Endothelial cell of umbilical vein (primary cell): ENCODE measurements around the gene NUBP1. TPM values are rescaled to one million over a fixed set of nuclear protein-coding genes. Genes with fewer than 3 reads are reported as not detected.

Experiments used
- BruUV-seq: library from RNA; stranded (reverse); fragments of 400-500 nt; replicated peaks from 2 replicates; lab custom pipeline; 2021; lab: Mats Ljungman, UMichigan
- CTCF ChIA-PET: fragments of 300-600, 350-600 bp; sonication (Branson Sonifier 250); formaldehyde crosslinking; loops from one replicate; lab custom pipeline; 2021; ENCODE audit warnings: antibody characterized with exemption, inconsistent platforms; lab: Charles Lee
- POLR2A ChIA-PET: fragments of 300-600, 350-600 bp; sonication (Branson Sonifier 250); formaldehyde crosslinking; loops from one replicate; lab custom pipeline; 2021; ENCODE audit warnings: antibody characterized with exemption, inconsistent platforms; lab: Charles Lee
- DNase-seq: peaks from one replicate; pipeline ENCODE4 v3.0.0-alpha.2; 2011; ENCODE audit warnings: low read depth, low spot score
- FAIRE-seq: peaks from 2 replicates; lab custom pipeline; 2011; peaks lifted over from hg19 to GRCh38; lab: Jason Lieb, UNC
- H2AFZ ChIP-seq: 2 replicates; pipeline ENCODE4 v1.6.0; 2012; ENCODE audit warnings: low read depth, low read length, control low read depth, inconsistent platforms
- H3K27ac ChIP-seq: 2 replicates; pipeline ENCODE4 v1.5.1; 2011; ENCODE audit warnings: low read depth, mild to moderate bottlenecking, control low read depth, low read length, moderate library complexity; ENCODE audit not compliant: insufficient read depth
- H3K27me3 ChIP-seq, 2 experiments: 2 replicates each; pipeline versions ENCODE4 v1.6.0 to v1.6.1; 2011; ENCODE audit warnings: low read length in 2 of 2, mixed read lengths in 1 of 2; ENCODE audit not compliant: control insufficient read depth in 2 of 2, insufficient read depth in 2 of 2
- H3K36me3 ChIP-seq, 2 experiments: 2 replicates in 1 of 2; 3 replicates in 1 of 2; pipeline ENCODE4 v1.5.1; 2011; ENCODE audit warnings: low read length in 2 of 2, mild to moderate bottlenecking in 1 of 2, moderate library complexity in 1 of 2; ENCODE audit not compliant: control insufficient read depth in 2 of 2, insufficient read depth in 2 of 2; ENCODE audit errors: extremely low read depth in 1 of 2
- H3K4me1 ChIP-seq: 3 replicates; pipeline ENCODE4 v1.5.1; 2011; ENCODE audit warnings: mild to moderate bottlenecking, low read length; ENCODE audit not compliant: control insufficient read depth, insufficient read depth; ENCODE audit errors: extremely low read depth
- H3K4me2 ChIP-seq: 2 replicates; pipeline ENCODE4 v1.6.1; 2011; ENCODE audit warnings: low read length, control low read depth, mixed read lengths; ENCODE audit not compliant: insufficient read depth
- H3K4me3 ChIP-seq, 3 experiments: fragments of 200-600 bp in 1 of 3; sonication (generic), shearing (Covaris generic) in 1 of 3; replicated peaks in 1 of 3; 2 replicates each; pipeline ENCODE4 v1.5.1; 2011 to 2016; ENCODE audit warnings: control low read depth in 3 of 3, low read length in 3 of 3, mild to moderate bottlenecking in 2 of 3, inconsistent platforms in 1 of 3, low read depth in 1 of 3, moderate library complexity in 1 of 3; ENCODE audit not compliant: insufficient read depth in 1 of 3
- H3K79me2 ChIP-seq: 2 replicates; pipeline ENCODE4 v1.6.0; 2012; ENCODE audit warnings: low read length, inconsistent platforms; ENCODE audit not compliant: control insufficient read depth, insufficient read depth
- H3K9ac ChIP-seq: replicated peaks from 2 replicates; pipeline ENCODE3; 2011; ENCODE audit warnings: low read length, control low read depth; ENCODE audit not compliant: insufficient read depth; ENCODE audit errors: extremely low read depth
- H3K9me1 ChIP-seq: replicated peaks from 3 replicates; pipeline ENCODE4 v1.6.0; 2011; ENCODE audit warnings: mild to moderate bottlenecking, low read length; ENCODE audit not compliant: control insufficient read depth, insufficient read depth; ENCODE audit errors: extremely low read depth
- H3K9me3 ChIP-seq: replicated peaks from 2 replicates; pipeline ENCODE4 v1.5.1; 2012; ENCODE audit warnings: low read length, inconsistent platforms; ENCODE audit not compliant: control insufficient read depth, insufficient read depth
- H4K20me1 ChIP-seq: replicated peaks from 2 replicates; pipeline ENCODE3; 2011; ENCODE audit warnings: mild to moderate bottlenecking, low read length; ENCODE audit not compliant: control insufficient read depth, insufficient read depth; ENCODE audit errors: extremely low read depth
- CTCF ChIP-seq, 2 donors: IDR thresholded peaks; 1 replicate in 1 of 2; 2 replicates in 1 of 2; pipeline ENCODE4 v1.5.1; 2011; ENCODE audit warnings: low read length in 2 of 2, mild to moderate bottlenecking in 2 of 2, moderate library complexity in 2 of 2, control low read depth in 1 of 2, inconsistent platforms in 1 of 2, low read depth in 1 of 2; ENCODE audit not compliant: insufficient read depth in 1 of 2; ENCODE audit errors: extremely low read depth in 1 of 2
- EZH2 ChIP-seq: IDR thresholded peaks from 2 replicates; pipeline ENCODE4 v1.6.1; 2012; ENCODE audit warnings: borderline replicate concordance, low read depth, mild to moderate bottlenecking, moderate library complexity, low read length, inconsistent platforms; ENCODE audit not compliant: severe bottlenecking
- FOS ChIP-seq: IDR thresholded peaks from 2 replicates; pipeline ENCODE4 v1.6.1; 2011; ENCODE audit warnings: mild to moderate bottlenecking, low read length, moderate library complexity, borderline replicate concordance; ENCODE audit not compliant: insufficient read depth
- GATA2 ChIP-seq: IDR thresholded peaks from 2 replicates; pipeline ENCODE4 v1.7.0; 2011; ENCODE audit warnings: low read depth, mild to moderate bottlenecking, moderate library complexity, mixed read lengths, low read length; ENCODE audit not compliant: insufficient read length, insufficient read depth
- JUN ChIP-seq: IDR thresholded peaks from 2 replicates; pipeline ENCODE4 v1.6.1; 2011; ENCODE audit warnings: borderline replicate concordance, low read depth; ENCODE audit not compliant: insufficient read length, insufficient read depth
- MAX ChIP-seq: IDR thresholded peaks from 2 replicates; pipeline ENCODE4 v1.6.1; 2011; ENCODE audit not compliant: insufficient read depth, insufficient read length
- MYC ChIP-seq: IDR thresholded peaks from one replicate; pipeline ENCODE4 v1.6.1; 2011; ENCODE audit warnings: mild to moderate bottlenecking, low read depth, low read length
- POLR2A ChIP-seq: IDR thresholded peaks from 2 replicates; pipeline ENCODE4 v1.6.1; 2012; ENCODE audit warnings: low read depth, mild to moderate bottlenecking, control low read depth, low read length
- POLR2AphosphoS5 ChIP-seq: IDR thresholded peaks from 2 replicates; pipeline ENCODE4 v1.6.1; 2012; ENCODE audit warnings: low read depth, mild to moderate bottlenecking, control low read depth, low read length, moderate library complexity; ENCODE audit not compliant: insufficient read depth
- dilution Hi-C: fragments of 300-500 bp; cut with MboI; formaldehyde crosslinking; loops from one replicate; pipeline ENCODE4 v1.15.0; 2019; ENCODE audit warnings: low sequenced_read_pairs; ENCODE audit not compliant: extremely low pct_ligation_motif_present
- intact Hi-C: fragments of 100-400 bp; cut with micrococcal nuclease; formaldehyde crosslinking; loops from one replicate; pipeline ENCODE4 v1.10.0; 2022
- polyA plus RNA-seq, 4 experiments: library from polyadenylated mRNA; depleted of rRNA in 3 of 4; stranded (reverse) in 3 of 4; unstranded in 1 of 4; fragments of >200 nt; gene quantifications; 2 replicates each; pipeline versions ENCODE4 v1.2.1 to v1.2.3, GENCODE V29; 2011 to 2012; ENCODE audit warnings: missing spikeins in 1 of 4
- total RNA-seq: library from RNA; stranded (reverse); gene quantifications from 2 replicates; pipeline ENCODE4 v1.2.3, GENCODE V29; 2021

The NUBP1 gene
- total and polyA plus RNA-seq, 2 donors (not counting 3 experiments of a cell fraction or from before 2014, with no cell fraction given): 23.6 to 30.8 TPM

- Histone ChIP-seq H3K9me3 (no peaks in the 10 kb centered on the region), H2AFZ (no peak overlapping the region), H3K36me3 (no peaks in the 10 kb centered on the region), H3K27ac (no peak overlapping the region), H3K79me2 (no peaks in the 10 kb centered on the region), H3K27me3 (no peaks in the 10 kb centered on the region), H3K4me1 (no peaks in the 10 kb centered on the region), H3K9ac (no peak overlapping the region), H3K9me1 (no peaks in the 10 kb centered on the region), H4K20me1 (no peaks in the 10 kb centered on the region), H3K4me2 (no peak overlapping the region), H3K4me3 (no peak overlapping the region)
- intact Hi-C loops: no loop called here
- ChIA-PET CTCF (no interaction called here), POLR2A (no interaction called here)
- TF ChIP-seq POLR2A (no peak), FOS (no peak), CTCF (IDR thresholded peaks at IDR 0.05; ENCODE audit: extremely low read depth in 1 of 2, insufficient read depth in 1 of 2, low read depth in 1 of 2, low read length in 2 of 2) (no peak), EZH2 (no peak), MYC (no peak), MAX (no peak), GATA2 (no peak), POLR2AphosphoS5 (no peak), JUN (no peak)
- no peak for FAIRE-seq
- dilution Hi-C loops: no loop called here
- no peak for DNase-seq
- no TSS peak for BruUV-seq
Measured at GRCh38 chr16:10699756-10700155, 43.9 kb upstream of the NUBP1 start.
